Activated T-cell treated with anti-CD3 and anti-CD28 coated beads, Interleukin-2, amount 50 U/mL, for 4 hours (primary cell): Measurements from ENCODE around the gene AGXT. TPM values are rescaled to one million over a fixed set of nuclear protein-coding genes. Genes with fewer than 3 reads are reported as not detected.
"Not testable (repeated sequence)": the region's sequence is repeated elsewhere in the genome, so short reads cannot be mapped to it uniquely, and the experiment has no call there.

Experiments
- ATAC-seq, 2 donors: fragments of 200-7000 bp; cut with Tn5 transposase; one replicate each; pipeline ENCODE4 v1.10.0; 2021
- DNase-seq: peaks from one replicate; pipeline ENCODE4 v3.0.0-alpha.2; 2020
- H3K27me3 Mint-ChIP-seq: one replicate; pipeline ENCODE4 v1.8.0; 2021; ENCODE audit warnings: low read depth, mixed read lengths
- H3K36me3 Mint-ChIP-seq: one replicate; pipeline ENCODE4 v1.8.0; 2022; ENCODE audit warnings: mixed read lengths; ENCODE audit not compliant: insufficient read depth
- H3K4me1 Mint-ChIP-seq: one replicate; pipeline ENCODE4 v1.8.0; 2021; ENCODE audit warnings: low read depth, mixed read lengths
- H3K4me3 Mint-ChIP-seq: one replicate; pipeline ENCODE4 v1.8.0; 2021; ENCODE audit warnings: mild to moderate bottlenecking, moderate library complexity, mixed read lengths
- H3K9me3 Mint-ChIP-seq: one replicate; pipeline ENCODE4 v1.8.0; 2021; ENCODE audit warnings: mixed read lengths
- total RNA-seq, 3 donors: library from RNA; stranded (reverse); gene quantifications; one replicate each; pipeline ENCODE4 v1.2.1, GENCODE V29; 2021

AGXT gene
- total RNA-seq, 3 donors from 2014 or later: 0.33 to 0.43 (median 0.34) TPM

GRCh38 chr2:240834377-240834975 is 34.1 kb upstream of the AGXT start:
- no peaks in the 10 kb centered on the region for H3K9me3 Mint-ChIP-seq
- H3K4me3 Mint-ChIP-seq: no peak overlapping the region
- DNase-seq (no peak), ATAC-seq (no peak)
- no peaks in the 10 kb centered on the region for H3K36me3 Mint-ChIP-seq
- H3K27me3 Mint-ChIP-seq: peaks cover 15% of the 10 kb centered on the region
- peaks cover 5% of the 10 kb centered on the region for H3K4me1 Mint-ChIP-seq

- Mint-ChIP-seq H3K4me3 (no peak overlapping the region), H3K4me1 (peaks cover 5% of the 10 kb centered on the region), H3K27me3 (peaks cover 17% of the 10 kb centered on the region), H3K9me3 (no peaks in the 10 kb centered on the region), H3K36me3 (no peaks in the 10 kb centered on the region)
- DNase-seq (no peak), ATAC-seq (no peak)
Measured at GRCh38 chr2:240835528-240835927, 33.1 kb upstream of the AGXT start.

- ATAC-seq (no peak), DNase-seq (no peak)
- peaks cover 16% of the 10 kb centered on the region for H3K27me3 Mint-ChIP-seq
- peaks cover under 1% of the 10 kb centered on the region for H3K4me1 Mint-ChIP-seq
- H3K9me3 Mint-ChIP-seq: no peaks in the 10 kb centered on the region
- no peak overlapping the region for H3K4me3 Mint-ChIP-seq
- no peaks in the 10 kb centered on the region for H3K36me3 Mint-ChIP-seq
Measured at GRCh38 chr2:240836781-240837467, 31.7 kb upstream of the AGXT start.

DNA sequence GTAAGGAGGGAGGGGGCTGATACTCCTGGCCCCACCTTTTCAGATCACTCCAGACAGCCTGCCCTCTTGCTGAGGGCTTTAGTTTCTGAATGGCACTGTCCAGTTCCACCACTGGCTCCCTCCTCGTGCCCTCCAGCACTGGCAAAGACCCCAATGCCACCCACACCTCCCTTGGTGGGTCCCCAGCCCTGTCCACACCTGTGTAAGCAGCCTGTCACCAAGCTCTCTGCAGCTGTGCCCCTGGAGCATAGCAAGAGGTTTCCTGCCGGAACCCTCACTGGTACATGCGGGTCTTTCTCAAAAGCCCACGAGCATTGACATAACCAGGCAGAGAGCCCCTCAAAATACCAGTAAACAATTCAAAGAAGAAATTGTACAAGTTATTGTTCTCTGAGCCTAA is 31.0 kb upstream of the AGXT start:
- Mint-ChIP-seq H3K27me3 (peaks cover 16% of the 10 kb centered on the region), H3K4me3 (no peak overlapping the region), H3K9me3 (no peaks in the 10 kb centered on the region), H3K36me3 (no peaks in the 10 kb centered on the region), H3K4me1 (no peaks in the 10 kb centered on the region)
- DNase-seq (no peak), ATAC-seq (no peak)

DNA sequence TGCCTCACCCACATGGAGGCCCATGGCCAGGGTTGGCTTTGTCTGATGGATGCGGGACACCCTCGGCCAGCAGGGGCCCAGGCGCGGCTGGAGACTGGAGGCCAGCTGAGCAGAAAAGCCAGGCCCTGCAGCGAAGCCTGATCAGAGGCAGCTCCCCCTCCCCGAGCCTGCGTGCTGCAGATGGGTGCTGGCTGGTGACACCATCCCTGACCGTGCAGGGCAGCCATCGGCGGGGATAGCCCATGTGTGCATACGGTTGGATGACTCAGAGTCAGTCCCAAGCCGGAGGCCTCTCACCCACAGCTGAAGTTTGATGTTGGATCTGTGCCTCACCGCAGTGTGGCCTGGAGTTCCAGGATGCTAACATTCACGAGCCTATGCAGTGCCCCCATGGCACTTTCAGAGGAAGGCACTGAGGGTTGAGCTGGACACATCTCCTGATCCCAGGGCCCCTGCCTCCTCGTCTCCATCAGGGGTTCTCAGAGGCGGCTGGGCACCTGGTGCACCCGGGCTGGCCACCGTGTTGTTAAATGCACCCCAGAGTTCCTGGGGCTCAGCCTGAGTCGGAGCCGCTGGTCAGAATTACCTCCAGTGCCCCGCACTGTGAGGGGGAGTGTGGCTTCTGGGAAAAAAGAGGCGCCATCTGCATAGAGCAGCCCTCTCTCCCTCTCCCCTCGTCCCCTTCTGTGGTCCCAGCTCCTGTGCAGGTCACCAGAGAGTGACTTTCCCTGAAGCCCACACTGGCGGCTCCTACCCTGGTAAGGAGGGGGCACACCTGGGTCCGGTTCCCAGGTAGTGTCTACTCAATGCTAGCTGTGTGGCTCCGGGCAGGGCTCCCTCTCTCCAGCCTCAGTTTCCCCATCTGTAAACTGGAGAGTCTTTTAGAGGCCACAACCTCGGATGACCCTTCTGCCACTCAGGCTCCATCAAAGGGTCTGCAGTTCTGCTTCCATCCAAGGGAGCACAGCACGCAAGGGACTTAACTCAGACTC is 29.2 kb upstream of the AGXT start:
- no peaks in the 10 kb centered on the region for H3K4me1 Mint-ChIP-seq
- ATAC-seq: no peak
- no peak overlapping the region for H3K4me3 Mint-ChIP-seq
- DNase-seq: no peak
- no peaks in the 10 kb centered on the region for H3K9me3 Mint-ChIP-seq
- no peaks in the 10 kb centered on the region for H3K36me3 Mint-ChIP-seq
- peaks cover 16% of the 10 kb centered on the region for H3K27me3 Mint-ChIP-seq

- no peaks in the 10 kb centered on the region for H3K4me1 Mint-ChIP-seq
- no peak overlapping the region for H3K4me3 Mint-ChIP-seq
- H3K27me3 Mint-ChIP-seq: peaks cover 13% of the 10 kb centered on the region
- H3K9me3 Mint-ChIP-seq: no peaks in the 10 kb centered on the region
- no peaks in the 10 kb centered on the region for H3K36me3 Mint-ChIP-seq
- DNase-seq: no peak
- ATAC-seq: peak in 1 of 2 donors; percentile 60
Measured at GRCh38 chr2:240840435-240841060, 28.1 kb upstream of the AGXT start.

- not testable (repeated sequence) for ATAC-seq, H3K27me3 Mint-ChIP-seq, H3K36me3 Mint-ChIP-seq, H3K4me1 Mint-ChIP-seq, H3K4me3 Mint-ChIP-seq, H3K9me3 Mint-ChIP-seq, DNase-seq
Measured at GRCh38 chr2:240846309-240846708, 22.3 kb upstream of the AGXT start.

- H3K9me3 Mint-ChIP-seq: no peaks in the 10 kb centered on the region
- H3K4me3 Mint-ChIP-seq: no peak overlapping the region
- ATAC-seq (no peak), DNase-seq (no peak)
- H3K27me3 Mint-ChIP-seq: no peaks in the 10 kb centered on the region
- no peaks in the 10 kb centered on the region for H3K4me1 Mint-ChIP-seq
- no peaks in the 10 kb centered on the region for H3K36me3 Mint-ChIP-seq
Measured at GRCh38 chr2:240846873-240847595, 21.6 kb upstream of the AGXT start.

DNA sequence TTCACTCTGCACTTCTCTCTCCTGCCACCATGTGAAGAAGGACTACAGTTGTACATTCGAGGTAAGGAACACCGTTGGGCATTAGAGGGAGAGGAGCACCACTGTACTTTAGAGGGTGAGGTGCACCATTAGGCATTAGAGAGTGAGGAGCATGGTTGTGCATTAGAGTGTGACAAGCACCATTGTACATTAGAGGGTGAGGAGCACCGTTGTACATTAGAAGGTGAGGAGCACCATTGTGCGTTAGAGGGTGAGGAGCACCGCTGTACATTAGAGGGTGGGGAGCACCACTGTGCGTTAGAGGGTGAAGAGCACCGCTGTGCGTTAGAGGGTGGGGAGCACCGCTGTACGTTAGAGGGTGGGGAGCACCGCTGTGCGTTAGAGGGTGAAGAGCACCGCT is 20.8 kb upstream of the AGXT start:
- H3K36me3 Mint-ChIP-seq: no peaks in the 10 kb centered on the region
- H3K9me3 Mint-ChIP-seq: no peaks in the 10 kb centered on the region
- H3K4me1 Mint-ChIP-seq: no peaks in the 10 kb centered on the region
- ATAC-seq (no peak), DNase-seq (no peak)
- H3K27me3 Mint-ChIP-seq: peaks cover 3% of the 10 kb centered on the region
- H3K4me3 Mint-ChIP-seq: no peak overlapping the region

DNA sequence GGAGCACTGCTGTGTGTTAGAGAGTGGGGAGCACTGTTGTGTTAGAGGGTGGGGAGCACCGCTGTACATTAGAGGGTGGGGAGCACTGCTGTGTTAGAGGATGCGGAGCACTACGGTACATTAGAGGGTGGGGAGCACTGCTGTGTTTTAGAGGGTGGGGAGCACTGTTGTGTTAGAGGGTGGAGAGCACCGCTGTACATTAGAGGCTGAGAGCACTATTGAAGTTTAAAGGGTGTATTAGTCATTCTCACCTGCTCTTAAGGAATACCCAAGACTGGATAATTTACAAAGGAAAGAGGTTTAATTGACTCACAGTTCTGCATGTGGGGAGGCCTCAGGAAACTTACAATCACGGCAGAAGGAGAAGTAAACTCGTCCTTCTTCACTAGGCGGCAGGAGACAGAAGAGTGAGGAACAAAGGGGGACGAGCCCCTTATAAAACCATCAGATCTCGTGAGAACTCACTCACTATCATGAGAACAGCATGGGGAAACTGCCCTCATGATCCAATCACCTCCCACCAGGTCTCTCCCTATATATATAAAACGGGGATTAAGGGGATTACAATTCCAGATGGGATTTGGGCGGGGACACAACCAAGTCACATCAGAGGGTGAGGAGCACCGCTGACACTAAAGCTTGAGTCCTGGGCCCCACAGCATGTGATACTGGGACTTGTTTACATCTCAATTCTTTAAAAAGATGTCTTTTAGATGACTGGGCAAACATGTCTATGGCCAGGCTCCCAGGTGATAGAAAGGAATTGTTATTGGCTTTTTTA is 19.5 kb upstream of the AGXT start:
- Mint-ChIP-seq H3K9me3 (peaks cover 1% of the 10 kb centered on the region), H3K27me3 (peaks cover 3% of the 10 kb centered on the region), H3K4me3 (no peak overlapping the region), H3K4me1 (no peaks in the 10 kb centered on the region), H3K36me3 (no peaks in the 10 kb centered on the region)
- DNase-seq (no peak), ATAC-seq (no peak)

DNA sequence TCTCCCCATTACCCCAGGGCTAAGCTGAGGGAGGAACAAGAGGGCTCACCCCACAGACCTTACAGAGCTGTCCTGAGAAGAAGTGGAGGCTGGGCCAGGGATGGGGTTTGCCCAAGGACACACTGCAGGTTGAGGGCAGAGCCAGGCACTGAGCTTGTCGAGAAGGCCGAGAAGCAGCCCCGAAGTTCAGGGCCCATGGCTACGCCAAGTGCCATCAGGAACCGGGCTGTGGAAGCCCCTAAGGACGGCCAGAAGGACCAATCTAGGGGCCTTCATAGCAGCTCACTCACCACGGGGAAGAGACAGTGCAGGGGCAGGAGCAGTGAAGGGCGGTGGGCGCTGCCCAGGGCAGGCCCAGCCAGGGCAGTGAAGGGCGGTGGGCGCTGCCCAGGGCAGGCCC is 18.6 kb upstream of the AGXT start:
- H3K27me3 Mint-ChIP-seq: peaks cover 3% of the 10 kb centered on the region
- peaks cover 8% of the 10 kb centered on the region for H3K9me3 Mint-ChIP-seq
- no peak overlapping the region for H3K4me3 Mint-ChIP-seq
- DNase-seq (no peak), ATAC-seq (no peak)
- no peaks in the 10 kb centered on the region for H3K36me3 Mint-ChIP-seq
- no peaks in the 10 kb centered on the region for H3K4me1 Mint-ChIP-seq

DNA sequence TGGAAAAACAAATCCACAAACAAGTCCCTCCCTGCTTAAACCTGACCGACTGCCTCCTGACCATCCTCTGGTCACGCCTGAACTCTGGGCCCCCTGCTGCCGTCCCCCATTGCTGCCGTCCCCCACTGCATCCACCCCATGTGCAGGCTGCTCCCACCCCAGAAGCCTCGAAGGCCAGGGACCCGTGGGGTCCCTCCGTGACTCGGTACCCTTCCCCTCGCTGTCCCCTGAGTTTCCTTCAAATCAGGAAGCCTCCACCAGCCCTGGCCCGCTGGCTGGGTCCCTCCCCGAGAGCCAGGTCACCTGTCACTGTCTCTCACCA is 17.9 kb upstream of the AGXT start:
- ATAC-seq (no peak), DNase-seq (no peak)
- H3K4me3 Mint-ChIP-seq: no peak overlapping the region
- no peaks in the 10 kb centered on the region for H3K4me1 Mint-ChIP-seq
- H3K27me3 Mint-ChIP-seq: peaks cover 5% of the 10 kb centered on the region
- no peaks in the 10 kb centered on the region for H3K36me3 Mint-ChIP-seq
- peaks cover 8% of the 10 kb centered on the region for H3K9me3 Mint-ChIP-seq
